RWPE2 (cell line): ENCODE results near the gene SEL1L3.

Source experiments
- ATAC-seq: fragments of 200-7000 bp; cut with Tn5 transposase; 3 replicates; pipeline ENCODE4 v1.9.1; 2021; ENCODE audit warnings: low read depth
- DNase-seq: peaks from one replicate; pipeline ENCODE4 v3.0.0-alpha.2; 2020; ENCODE audit warnings: low spot score
- H3K27ac ChIP-seq: fragments of 450-650 bp; 2 replicates; pipeline ENCODE4 v1.5.1; 2017; ENCODE audit warnings: mild to moderate bottlenecking; ENCODE audit not compliant: poor library complexity, severe bottlenecking
- H3K27me3 ChIP-seq: fragments of 250-450 bp; sonication (Bioruptor Pico); 2 replicates; pipeline ENCODE4 v1.5.1; 2021; ENCODE audit warnings: mild to moderate bottlenecking, moderate library complexity; ENCODE audit not compliant: insufficient read depth, poor library complexity, severe bottlenecking
- H3K36me3 ChIP-seq: fragments of 250-450 bp; sonication (Bioruptor Pico); 2 replicates; pipeline ENCODE4 v1.5.1; 2020; ENCODE audit warnings: low read depth, mild to moderate bottlenecking, moderate library complexity
- H3K4me1 ChIP-seq: fragments of 250-450 bp; sonication (Bioruptor Pico); 2 replicates; pipeline ENCODE4 v1.5.1; 2021; ENCODE audit warnings: mild to moderate bottlenecking, moderate library complexity; ENCODE audit not compliant: insufficient read depth, poor library complexity, severe bottlenecking
- H3K4me3 ChIP-seq: fragments of 250-450 bp; sonication (Bioruptor Pico); 2 replicates; pipeline ENCODE4 v1.5.1; 2021; ENCODE audit warnings: mild to moderate bottlenecking, moderate library complexity; ENCODE audit not compliant: severe bottlenecking
- H3K9me3 ChIP-seq: fragments of 250-450 bp; sonication (Bioruptor Pico); 2 replicates; pipeline ENCODE4 v1.5.1; 2021; ENCODE audit warnings: mild to moderate bottlenecking, moderate library complexity; ENCODE audit not compliant: severe bottlenecking
- CTCF ChIP-seq: fragments of 450-650 bp; IDR thresholded peaks from one replicate; pipeline ENCODE4 v1.5.1; 2017; ENCODE audit warnings: mild to moderate bottlenecking, moderate library complexity; ENCODE audit not compliant: poor library complexity, severe bottlenecking

The SEL1L3 gene

DNA sequence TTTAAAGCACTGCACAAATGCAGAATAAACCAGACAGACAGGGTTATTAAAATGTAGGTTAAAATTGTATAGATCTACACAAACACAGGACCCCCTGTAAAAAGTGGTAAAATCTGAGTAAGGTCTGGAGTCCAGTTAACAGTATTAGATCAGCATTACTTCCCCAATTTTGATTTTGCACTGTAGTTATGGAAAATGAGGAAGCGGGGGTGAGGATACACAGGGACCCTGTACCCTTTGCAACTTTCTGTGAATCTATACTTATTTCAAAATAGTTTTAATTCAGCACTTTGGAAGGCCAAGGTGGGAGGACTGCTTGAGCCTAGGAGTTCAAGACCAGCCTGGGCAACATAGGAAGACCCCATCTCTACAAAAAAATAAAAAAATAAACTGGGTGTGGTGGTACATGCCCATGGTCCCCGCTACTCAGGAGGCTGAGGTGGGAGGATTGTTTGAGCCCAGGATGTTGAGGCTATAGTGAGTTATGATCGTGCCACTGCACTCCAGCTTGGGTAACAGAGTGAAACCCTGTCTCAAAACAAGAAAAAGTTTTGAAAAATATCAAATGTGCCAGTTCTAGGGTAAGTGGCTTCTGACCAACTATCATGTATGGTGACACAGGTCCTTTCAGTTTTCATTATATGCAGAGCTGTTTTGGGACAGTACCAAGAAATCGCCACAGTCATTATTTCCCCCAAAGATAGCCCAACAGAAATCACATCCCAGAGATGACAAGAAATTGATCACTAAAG, 17.7 kb downstream of the SEL1L3 start:
- 0 out of 2 replicates have a peak, but pooled peaks cover 4% of the 10 kb centered on the region for H3K36me3 ChIP-seq
- no peaks in the 10 kb centered on the region for H3K4me1 ChIP-seq
- TF ChIP-seq CTCF, result no peak
- no peak for DNase-seq
- ATAC-seq, result no peak
- no peak overlapping the region for H3K27ac ChIP-seq
- no peaks in the 10 kb centered on the region for H3K27me3 ChIP-seq
- H3K9me3 ChIP-seq, result no peaks in the 10 kb centered on the region
- no peak overlapping the region for H3K4me3 ChIP-seq

- no peak overlapping the region for H3K4me3 ChIP-seq
- H3K4me1 ChIP-seq, result no peaks in the 10 kb centered on the region
- no peak for TF ChIP-seq CTCF
- DNase-seq (no peak), ATAC-seq (no peak)
- no peaks in the 10 kb centered on the region for H3K27me3 ChIP-seq
- 0 out of 2 replicates have a peak, but pooled peaks cover 4% of the 10 kb centered on the region for H3K36me3 ChIP-seq
- H3K27ac ChIP-seq, result no peak overlapping the region
- no peaks in the 10 kb centered on the region for H3K9me3 ChIP-seq
Observed at GRCh38 chr4:25843340-25844097, 19.3 kb downstream of the SEL1L3 start.

DNA sequence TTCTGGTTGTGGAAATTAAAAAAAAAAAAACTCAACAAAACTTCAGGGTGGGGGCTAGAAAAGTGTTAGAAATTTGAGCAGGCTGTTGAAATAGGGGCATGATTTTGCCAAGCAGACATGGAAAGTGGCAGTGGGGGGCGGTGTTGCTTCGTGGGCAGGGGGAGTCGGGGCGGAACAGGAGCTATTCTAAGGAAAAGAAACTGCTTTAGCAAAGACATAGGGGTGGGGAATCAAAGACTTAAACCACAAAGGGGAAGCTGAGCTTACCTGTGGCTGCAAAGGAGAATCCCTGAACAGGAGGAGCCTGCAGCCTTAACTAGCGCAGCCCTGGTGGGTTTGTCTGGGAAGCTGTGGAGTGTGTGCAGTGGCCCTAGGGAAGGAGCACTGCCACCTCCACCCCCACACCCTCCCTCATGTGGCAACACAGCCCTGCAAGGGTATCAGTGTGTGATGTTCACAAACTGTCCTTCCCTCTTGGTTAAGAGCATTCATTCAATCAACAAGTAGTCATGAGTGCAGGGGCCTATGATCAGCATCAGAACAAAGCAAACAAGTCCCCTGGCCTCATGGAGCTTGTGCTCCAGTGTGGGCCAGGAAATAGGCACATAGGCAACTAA, 20.5 kb downstream of the SEL1L3 start:
- H3K9me3 ChIP-seq, result no peaks in the 10 kb centered on the region
- no peak for TF ChIP-seq CTCF
- H3K27ac ChIP-seq, result no peak overlapping the region
- DNase-seq, result no peak
- no peak for ATAC-seq
- H3K4me1 ChIP-seq, result no peaks in the 10 kb centered on the region
- no peaks in the 10 kb centered on the region for H3K27me3 ChIP-seq
- H3K4me3 ChIP-seq, result no peak overlapping the region
- 0 out of 2 replicates have a peak, but pooled peaks cover 4% of the 10 kb centered on the region for H3K36me3 ChIP-seq

DNA sequence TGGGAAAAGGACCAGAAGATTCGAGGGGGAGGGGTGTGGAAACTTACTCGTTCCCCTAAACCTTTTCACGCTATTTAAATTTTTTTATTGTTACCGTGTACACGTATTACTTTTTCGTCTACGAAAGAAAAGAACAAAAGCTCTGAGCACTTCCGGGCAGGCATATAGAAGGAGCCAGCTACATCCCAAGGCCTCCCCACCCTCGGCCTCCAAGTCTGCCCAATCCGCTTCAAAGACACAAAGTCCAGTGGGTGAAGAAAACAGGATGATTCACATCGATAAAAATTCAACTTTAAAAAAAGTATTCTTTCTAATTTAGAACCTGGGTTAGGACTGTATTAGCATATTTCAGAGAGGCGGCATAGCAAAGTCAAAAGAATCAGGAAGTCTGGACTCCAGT, 23.1 kb downstream of the SEL1L3 start:
- DNase-seq, result no peak
- no peaks in the 10 kb centered on the region for H3K36me3 ChIP-seq

More for the DNA sequence above, 23.1 kb downstream of the SEL1L3 start:
- H3K4me1 ChIP-seq, result no peaks in the 10 kb centered on the region
- H3K4me3 ChIP-seq, result no peak overlapping the region
- no peak for ATAC-seq
- no peak for TF ChIP-seq CTCF
- H3K9me3 ChIP-seq, result no peaks in the 10 kb centered on the region
- no peak overlapping the region for H3K27ac ChIP-seq
- no peaks in the 10 kb centered on the region for H3K27me3 ChIP-seq
